Muscle of back (tissue), 11 donors: Measurements from ENCODE around the gene SPATS2L. TPM values are rescaled to one million over a fixed set of nuclear protein-coding genes. Genes with fewer than 3 reads are reported as not detected.

Source experiments
- DNase-seq, 3 donors: peaks; one replicate each; pipeline versions ENCODE4 v3.0.0 to v3.0.0-alpha.2; 2013
- polyA plus RNA-seq, 10 donors: library from polyadenylated mRNA; unstranded; fragments of 120-200 nt; gene quantifications; one replicate each; pipeline ENCODE4 v1.2.1, GENCODE V29; 2013; ENCODE audit not compliant: insufficient read length in 10 of 10

The SPATS2L gene
- polyA plus RNA-seq, 10 donors = 193 to 235 (median 219) TPM

DNA sequence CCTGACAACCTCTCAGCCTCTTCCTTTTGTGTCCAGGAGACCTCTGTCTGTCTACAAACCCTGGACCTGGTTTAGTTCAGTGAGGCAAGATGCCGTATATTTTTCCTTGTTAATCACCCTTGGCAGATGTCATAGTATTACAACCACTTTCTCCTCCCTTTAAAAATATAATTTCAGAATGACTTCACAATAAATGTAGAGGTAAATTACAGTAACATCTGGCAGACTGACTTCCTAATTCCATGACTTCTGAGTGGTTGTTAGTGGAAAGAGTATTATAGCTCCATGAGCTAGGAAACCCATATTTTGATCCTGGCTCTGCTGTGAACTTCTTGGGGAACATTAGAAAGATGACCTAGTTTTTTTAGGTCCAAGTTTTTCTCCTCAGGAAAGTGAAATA lies 39.5 kb downstream of the SPATS2L start:
- peak in 2 of 3 donors; percentile 70 to 80 for DNase-seq

DNA sequence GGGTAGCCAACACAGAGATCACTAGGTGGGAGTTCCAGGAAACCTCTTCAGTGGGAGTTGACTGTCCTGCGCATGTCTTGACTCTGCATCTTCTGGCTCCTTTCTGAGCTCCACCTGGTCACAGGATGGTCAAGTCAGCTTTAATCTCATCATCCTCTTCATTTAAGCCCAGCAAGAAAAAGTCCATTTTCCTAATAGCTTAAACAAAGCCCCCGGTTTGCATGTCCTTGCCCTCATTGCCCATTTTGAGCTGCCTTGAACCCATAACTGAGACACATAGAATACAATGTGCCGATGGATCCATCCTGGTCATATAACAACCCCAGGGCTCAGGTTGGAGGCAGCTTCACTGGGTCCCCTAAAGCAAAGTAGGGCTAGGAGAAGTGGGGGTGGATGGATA lies 40.8 kb downstream of the SPATS2L start:
- DNase-seq = no peak

DNA sequence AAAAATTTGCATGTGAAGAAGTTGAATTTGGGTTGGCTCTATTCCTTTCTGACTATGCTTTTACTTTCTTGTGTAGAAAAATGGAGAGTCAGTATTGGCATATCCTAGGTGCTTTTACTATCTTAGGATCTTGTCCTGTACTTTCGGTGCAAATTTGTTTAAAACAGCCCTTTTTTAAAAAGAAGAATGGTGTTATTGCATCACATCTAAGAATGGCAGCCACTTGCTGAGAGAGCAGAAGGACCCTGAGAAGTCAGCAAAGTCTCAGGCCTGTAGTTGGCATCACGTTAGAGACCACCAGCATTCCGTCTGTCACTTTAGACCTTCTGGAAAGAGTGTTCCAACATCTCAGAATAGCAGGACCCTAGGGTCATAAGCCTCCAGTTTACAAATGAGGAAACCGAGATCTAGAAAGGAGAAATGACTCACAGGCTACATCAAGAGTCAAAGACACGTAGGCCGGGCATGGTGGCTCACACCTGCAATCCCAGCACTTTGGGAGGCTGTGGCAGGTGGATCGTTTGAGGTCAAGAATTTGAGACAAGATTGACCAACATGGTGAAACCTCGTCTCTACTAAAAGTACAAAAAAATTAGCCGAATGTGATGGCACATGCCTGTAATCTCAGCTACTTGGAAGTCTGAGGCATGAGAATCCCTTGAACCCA lies 42.5 kb downstream of the SPATS2L start:
- no peak for DNase-seq

DNA sequence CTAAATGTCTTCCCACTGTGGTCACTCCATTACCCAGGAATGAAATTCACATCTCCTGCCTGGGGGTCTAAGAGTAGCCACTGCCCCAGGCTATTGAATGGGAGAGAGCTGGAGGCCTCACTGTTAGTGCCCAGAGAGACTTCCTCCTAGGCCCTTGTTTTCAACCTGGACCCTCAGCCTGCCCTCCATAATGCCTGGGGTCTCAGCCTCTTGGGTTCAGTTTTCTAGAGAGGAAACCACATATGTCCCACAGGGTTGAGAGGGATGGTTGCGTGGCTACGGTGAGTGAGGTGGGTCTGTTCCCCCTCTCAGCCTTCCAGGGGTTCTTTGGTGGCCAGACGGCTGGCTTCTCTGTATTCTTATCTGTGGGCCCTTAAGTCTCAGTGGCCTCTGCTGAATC lies 43.4 kb downstream of the SPATS2L start:
- no peak for DNase-seq

DNA sequence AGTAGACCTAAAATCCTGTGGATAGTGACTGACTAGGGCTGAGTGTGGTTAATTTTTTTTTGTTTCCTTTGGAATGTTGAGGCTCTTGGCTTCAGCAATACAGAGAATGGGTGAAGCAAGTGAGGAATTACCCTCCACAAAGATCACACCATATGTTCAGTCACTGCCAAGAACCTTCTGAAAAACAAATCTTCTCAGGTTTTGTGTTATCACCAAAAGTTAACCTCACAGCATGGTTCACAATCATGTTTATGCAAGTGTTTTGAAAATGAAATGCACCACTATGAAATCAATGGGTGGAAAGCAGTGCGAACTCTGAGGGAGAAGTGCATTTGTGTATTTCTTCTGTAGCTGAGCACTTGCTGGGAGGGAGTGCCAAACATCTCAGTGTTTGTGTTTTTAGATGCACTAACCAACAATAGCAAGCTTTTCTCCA lies 44.4 kb downstream of the SPATS2L start:
- DNase-seq = no peak

DNA sequence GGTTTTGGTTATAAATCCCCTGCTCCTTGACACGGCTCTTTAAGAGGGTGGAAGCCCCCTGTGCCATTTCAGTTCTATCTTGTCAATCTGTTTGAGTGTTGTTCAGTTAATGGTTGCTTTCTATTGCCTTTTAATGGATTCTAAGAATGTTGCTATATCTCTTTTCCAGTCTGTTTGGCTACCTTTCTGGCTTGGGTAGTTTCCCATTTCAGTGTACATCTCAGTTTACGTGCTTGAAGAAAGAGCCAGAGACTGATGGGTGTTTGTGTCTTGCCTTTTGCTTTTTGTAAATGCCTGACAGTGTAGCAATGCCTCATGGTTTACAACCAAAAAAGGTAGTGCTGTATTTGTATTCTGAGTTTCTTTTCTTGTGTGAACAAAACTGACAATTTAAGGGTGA lies 45.3 kb downstream of the SPATS2L start:
- DNase-seq = peak in 2 of 3 donors; percentile 69 to 77

DNA sequence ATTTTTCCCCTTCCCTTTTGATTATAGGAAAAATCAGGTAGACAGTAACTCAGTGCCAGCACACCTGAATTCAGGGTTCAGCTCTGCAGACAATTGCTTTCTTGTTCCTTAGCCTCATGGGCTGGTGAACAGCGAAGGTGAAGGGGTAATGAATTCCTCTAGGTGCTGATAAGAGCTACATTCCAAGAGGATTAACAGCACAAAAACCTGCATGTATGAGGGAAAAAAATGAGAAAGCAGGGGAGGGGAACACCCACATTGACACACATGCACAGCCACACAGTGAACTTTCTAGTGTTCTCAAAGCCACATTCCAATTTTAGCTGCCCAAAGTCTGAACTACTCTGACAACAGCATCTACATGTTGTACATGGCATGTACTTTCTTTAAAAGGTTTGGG lies 46.1 kb downstream of the SPATS2L start:
- peak in 1 of 3 donors; percentile 51 for DNase-seq

DNA sequence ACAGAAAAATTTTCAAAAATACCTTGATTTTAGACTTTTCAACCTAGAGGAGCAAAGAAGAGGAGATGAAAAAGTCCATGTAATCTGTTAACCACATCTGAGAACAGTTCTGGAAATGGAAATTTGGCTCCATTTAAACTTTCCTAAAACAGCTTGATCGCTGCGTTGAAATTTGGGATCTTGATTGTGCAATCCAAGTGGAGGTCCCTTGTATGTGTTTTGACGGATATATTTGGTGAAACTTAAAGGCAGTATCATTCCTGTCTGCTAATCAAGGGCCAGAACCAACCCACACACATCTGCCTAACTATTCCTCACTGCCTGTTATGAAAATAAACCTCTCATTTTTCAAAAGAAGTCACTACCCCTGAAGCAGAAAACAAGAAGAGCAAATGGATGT lies 46.6 kb downstream of the SPATS2L start:
- peak in 2 of 3 donors; percentile 65 to 84 for DNase-seq

DNA sequence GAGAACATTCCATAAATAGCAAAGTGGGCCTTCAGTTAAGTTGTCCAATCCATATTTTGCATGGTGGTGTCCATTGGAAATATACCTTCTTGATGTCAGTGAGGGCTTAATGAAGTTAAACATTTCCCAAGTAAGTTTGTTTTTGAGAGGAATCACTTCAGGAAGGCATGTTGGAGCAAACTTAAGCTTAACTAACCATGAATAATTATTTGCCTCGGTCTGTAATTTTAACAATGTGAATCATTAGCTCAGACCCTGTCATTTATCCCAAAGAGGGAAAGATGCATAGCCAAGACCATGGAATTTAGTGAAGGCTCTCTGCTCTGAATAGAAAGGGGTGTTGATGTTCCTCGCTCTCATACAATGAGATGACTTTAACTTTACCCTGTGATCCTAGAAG lies 47.4 kb downstream of the SPATS2L start:
- no peak for DNase-seq

DNA sequence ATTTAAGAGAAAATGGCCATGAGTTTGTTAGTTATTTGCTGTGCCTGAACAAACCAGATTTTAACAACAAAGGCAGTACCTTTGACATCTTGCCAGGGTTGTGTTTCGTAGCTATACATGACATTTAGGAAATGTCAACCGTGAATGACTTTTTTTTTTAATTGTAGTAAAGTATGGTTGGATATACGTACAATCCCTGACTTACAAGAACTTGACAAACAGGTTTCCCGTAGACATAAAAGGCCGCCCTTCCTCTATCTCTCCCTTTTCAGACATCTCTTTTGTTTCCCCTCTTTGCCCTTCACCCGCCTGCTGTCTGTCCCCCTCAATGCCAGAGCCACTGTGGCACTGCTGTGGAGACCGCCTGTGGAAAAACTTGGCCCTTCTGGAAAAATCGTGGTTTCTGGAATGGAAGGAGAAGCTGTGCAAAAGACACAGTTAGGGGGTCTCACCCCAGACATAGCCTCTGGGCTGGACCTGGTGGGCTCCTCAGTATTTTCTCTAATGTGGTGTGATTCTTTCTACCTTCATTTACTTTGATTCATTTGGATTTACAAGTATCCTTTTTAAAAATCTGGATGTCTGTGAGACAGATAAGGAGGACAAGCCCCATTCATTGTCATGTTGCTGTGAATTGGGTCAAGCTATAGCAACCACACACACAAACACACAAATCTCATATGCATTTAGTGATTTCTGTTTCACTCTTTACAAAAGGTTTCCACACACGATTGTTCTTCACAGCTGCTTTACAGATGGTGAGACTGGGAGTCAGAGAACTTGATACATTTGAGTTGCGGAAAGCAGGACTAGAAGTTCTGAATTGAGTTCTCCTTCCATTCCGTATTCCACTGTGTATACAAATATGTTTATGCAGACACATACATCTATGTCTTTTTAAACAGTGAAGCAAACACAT lies 48.6 kb downstream of the SPATS2L start:
- peak in 2 of 3 donors; percentile 77 to 83 for DNase-seq

DNA sequence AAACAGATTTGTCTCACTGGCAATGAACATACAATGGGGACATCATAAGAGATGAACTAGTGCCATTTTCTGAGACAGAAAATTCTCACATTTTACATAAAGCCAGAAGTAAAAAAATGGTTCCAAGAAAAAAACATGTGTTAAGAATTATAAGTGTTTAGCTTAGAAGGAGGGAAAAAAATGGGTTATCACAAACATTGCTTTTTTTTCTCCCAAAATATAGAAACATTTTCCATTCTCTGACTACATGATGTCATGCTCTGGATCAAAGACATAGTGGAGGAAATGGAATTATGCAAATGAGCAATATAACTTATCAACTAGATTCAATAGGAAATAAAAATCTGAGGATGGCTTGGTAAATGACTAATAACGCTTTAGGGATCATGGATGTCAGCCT lies 49.8 kb downstream of the SPATS2L start:
- peak in 1 of 3 donors; percentile 83 for DNase-seq

DNA sequence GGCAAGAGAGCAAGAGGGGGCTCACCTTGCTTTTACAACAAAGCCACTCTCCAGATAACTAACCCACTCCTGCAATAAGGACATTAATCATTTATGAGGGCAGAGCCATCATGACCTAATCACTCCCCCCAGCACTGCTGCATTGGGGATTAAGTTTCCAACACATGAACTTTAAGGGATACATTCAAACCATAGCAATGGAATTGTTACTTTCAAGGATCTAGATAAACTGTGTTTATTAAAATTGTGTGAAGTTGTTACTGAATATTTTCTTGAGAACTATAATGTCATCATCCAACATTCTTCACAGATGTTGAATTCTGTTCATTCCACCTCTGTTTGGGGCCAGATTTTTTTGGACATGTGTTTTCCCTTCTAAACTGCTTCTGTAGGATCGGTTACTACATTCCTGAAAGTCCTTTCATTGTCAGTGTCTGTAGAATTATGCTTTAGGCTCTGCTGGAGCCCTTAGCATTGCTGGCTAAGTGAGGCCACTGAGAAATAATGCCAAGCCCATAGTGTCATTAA lies 50.4 kb downstream of the SPATS2L start:
- peak; percentile 77 to 88 (median 81) for DNase-seq

DNA sequence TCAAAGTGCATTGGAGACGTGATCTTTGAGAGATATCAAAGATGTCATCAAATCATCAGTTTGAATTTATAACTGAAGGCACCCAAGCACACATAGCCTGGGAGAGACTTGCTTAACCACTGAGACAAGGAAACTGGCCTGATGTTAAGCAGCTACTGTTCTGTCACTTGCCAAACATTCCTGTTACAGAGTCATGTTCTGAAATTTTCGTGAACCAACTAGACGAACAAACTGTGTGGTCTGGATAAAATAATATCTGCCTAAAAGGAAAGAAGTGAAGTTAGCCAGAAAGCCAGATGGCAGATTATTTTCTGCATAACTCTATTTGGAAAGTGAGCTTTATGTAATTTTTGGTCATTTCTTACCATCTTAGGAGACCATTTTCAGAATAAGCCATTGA lies 51.4 kb downstream of the SPATS2L start:
- no peak for DNase-seq

DNA sequence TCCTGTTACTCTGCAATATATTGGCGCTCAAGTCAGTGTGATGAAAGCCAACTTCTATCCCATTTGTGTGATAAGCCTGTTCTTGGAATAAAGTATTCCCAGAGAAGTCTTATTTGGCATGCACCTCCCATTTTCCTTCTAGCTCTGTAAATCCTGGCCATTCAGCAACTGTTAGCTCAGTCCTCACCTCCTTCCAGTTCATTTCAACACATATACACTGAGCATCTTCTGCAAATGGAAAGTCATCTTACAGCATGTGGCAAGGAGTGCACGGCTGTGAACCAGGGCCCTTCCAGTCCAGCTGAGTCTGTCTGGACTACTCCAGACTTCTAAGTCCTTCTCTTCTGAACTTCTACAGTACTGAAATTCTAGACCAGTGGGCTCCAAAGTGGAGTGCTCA lies 53.1 kb downstream of the SPATS2L start:
- peak in 1 of 3 donors; percentile 84 for DNase-seq

DNA sequence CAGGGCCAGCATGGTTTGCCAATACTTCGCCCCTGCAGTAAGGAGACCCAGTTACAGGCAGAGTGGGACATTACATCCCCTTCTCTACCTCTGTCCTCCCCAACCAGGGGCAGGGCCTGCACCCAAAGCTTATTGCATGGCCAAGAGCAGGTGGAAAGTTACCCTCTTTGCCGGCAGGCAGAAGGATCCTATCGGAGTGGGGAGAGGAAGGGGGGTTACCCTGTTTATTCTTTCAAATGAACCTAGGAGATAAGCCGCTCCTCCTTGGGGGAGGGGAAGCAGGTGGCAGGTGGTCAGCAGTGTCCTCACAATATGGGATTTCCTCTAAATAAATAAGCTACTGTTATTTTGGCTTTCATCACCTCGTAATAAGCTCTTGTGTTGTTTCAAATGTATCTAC lies 53.9 kb downstream of the SPATS2L start:
- no peak for DNase-seq

DNA sequence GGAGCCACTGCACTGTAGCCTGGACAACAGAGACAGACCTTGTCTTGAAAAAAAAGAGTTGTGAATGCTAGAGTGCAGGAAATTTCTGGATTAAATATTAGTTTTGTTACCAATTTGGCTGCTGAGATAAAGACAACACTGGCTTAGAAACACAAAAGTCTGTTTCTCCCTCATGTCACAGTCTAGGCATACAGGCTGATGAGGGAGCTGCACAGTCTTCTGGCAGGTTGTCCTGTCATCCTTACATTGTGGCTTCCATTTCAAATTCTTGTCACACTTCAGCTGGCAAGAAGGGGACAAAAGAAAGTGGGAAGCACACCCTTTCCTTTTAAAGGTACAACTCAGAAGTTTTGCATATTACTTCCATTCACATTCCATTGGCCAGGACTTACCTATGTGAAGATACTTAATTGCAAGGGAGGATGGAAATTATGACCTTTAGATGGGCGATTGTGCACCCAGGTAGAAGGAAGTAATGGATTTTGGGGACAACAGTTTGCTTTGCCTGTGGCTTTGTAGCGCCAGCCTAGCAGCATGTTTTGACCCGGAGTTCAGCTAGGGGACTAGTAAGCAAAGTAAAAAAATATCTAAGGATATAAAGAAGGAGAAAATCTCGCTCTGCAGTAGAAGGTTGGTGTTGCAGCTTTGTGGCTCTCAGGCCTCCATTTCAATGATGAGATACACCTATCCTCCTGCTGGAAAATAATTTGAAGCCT lies 55.9 kb downstream of the SPATS2L start:
- DNase-seq = no peak

DNA sequence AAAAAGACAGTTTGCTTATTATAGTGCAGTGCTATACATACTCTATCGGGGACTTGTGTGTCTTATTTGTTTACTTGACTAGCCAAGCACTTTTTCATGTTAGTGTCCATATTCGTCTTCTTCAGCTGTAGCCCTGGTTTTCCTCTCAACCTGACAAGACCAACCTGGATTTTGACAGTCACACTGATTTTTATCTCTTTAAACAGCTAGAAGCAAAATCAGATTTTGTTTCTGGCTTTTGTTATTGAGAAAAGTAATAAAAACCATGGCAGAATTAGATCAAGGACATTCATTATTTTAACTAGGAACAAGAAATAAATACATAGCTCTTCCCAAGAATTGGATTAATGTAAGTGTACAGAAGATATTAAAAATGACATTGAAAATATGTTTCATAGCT lies 56.8 kb downstream of the SPATS2L start:
- DNase-seq = no peak

DNA sequence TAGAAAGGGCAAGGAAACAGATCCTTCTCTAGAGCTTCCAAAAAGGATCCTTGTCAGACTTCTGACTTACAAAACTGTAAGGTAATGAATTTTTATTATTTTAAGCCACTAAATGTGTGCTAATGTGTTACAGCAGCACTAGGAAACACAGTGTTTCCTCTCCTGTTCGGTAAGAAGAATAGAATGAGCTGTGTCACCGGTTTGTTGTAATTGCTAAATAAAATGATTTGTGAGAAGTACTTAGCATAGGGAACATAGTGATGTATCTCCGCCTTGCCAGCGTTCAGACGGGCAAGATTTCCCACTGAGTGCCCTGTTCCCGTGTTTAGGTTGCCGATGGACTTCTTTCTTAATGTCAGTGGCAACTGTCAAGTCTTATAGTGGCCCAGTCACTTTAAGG lies 57.6 kb downstream of the SPATS2L start:
- DNase-seq = no peak

DNA sequence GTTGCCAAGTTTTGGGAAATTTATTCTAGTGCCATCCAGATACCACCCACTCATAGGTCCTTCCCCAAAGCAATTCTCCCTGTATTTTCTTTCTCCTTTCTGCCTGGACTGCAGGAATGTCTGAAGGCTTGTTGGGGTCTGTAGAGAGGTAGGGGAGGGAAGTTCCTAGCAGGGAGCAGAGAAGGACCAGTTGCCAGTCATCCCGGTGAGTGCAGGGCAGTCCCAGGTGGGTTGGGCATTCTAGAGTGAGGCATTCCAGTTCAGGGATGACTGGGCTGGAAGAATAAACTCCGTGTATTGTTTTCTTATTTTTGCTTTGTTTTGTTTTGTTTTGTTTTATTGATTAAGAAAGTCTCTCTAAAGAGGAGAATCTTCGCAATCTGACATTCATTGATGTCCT lies 58.1 kb downstream of the SPATS2L start:
- DNase-seq = no peak

DNA sequence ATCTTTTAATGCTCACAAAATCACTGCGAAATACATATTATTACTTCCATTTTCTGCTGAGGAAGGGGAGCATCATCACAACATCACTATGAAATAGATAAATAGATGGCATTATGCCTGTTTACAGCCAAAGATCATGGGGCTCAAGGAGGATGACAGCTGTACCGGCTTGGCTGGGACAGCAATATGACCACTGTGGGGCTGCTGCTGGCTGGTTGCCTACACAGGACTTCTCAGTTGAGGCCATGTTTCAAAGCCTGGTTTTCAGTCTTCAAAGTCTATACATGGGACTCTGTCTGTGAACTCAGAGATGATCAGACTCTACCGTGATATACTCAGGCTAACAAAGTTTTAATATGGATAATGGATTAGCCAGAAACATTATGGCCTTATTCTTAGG lies 58.7 kb downstream of the SPATS2L start:
- no peak for DNase-seq

DNA sequence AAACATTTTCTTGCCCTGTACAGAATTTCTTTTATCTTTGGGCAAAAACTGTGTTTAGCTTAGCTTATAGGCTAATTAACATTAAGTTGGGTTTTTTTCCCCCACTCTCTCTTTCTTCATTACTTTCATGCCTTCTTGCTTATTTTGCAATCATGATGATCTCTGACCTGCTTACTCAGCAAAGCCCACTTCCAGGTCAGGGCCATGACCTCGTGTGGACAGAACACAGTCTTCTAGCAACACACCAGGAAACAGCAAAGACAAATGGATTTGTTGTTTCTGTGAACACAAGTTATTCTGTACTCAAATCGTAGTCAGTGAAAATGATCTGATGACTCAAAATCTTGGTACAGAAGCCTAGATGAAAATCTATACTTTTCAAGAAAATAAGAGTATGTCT lies 60.7 kb downstream of the SPATS2L start:
- no peak for DNase-seq

DNA sequence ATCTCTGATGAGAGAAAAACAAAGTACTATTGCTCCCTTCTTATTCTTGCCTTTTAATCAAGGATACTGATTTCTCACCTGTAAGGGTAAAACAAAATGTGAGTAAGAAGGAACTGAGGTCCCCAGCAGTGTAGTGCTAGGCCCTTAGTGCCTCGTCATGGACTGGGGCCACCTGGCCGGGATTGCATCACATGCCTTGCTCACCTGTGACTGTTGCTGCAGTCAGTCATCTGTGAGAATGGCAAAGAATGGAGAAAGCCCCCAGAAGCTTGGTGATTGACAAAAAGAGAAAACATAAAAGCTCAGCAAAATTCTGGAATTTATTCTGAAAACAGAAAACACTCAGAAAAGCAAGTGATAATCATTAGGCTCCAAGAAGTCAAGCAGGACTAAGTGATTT lies 63.4 kb downstream of the SPATS2L start:
- DNase-seq = no peak
